Psoas muscle (tissue), 8 donors: Measurements from ENCODE around the gene MOB3A. TPM values are rescaled to one million over a fixed set of nuclear protein-coding genes. Genes with fewer than 3 reads are reported as not detected.
A peak's percentile ranks its signal among the peaks of the same experiment; 100 is the strongest.

Source experiments
- ATAC-seq, 4 donors: fragments of 200-7000 bp; cut with Tn5 transposase; one replicate each; pipeline ENCODE4 v1.9.1; 2020; ENCODE audit warnings: moderate library complexity in 3 of 4, mild to moderate bottlenecking in 2 of 4
- DNase-seq, 2 donors: peaks; one replicate each; pipeline ENCODE4 v3.0.0-alpha.2; 2020
- H3K27ac ChIP-seq: fragments of 200-600 bp; one replicate; pipeline ENCODE4 v1.8.0; 2022
- H3K27me3 ChIP-seq, 3 donors: fragments of 200-600 bp in 1 of 3; one replicate each; pipeline versions ENCODE4 v1.6.1 to v1.8.0; 2013 to 2022; ENCODE audit warnings: low read length in 2 of 3, mild to moderate bottlenecking in 2 of 3, moderate library complexity in 1 of 3; ENCODE audit not compliant: insufficient read depth in 3 of 3
- H3K36me3 ChIP-seq, 2 donors: fragments of 200-600 bp in 1 of 2; one replicate each; pipeline versions ENCODE4 v1.6.1 to v1.8.0; 2013 to 2022; ENCODE audit warnings: low read depth in 1 of 2, mild to moderate bottlenecking in 1 of 2, moderate library complexity in 1 of 2; ENCODE audit not compliant: insufficient read depth in 1 of 2
- H3K4me1 ChIP-seq: fragments of 200-600 bp; one replicate; pipeline ENCODE4 v1.8.0; 2022
- H3K4me3 ChIP-seq: fragments of 200-600 bp; one replicate; pipeline ENCODE4 v1.8.0; 2022; ENCODE audit warnings: mild to moderate bottlenecking
- H3K9me3 ChIP-seq: fragments of 200-600 bp; one replicate; pipeline ENCODE4 v1.8.0; 2022
- WGBS, 3 donors: extraction: QIAGEN DNeasy Blood & Tissue Kit; methylation state at CpG; one replicate each; pipeline versions ENCODE4 v1.1.6 to v1.1.7; 2013; 5-methylcytosine and 5-hydroxymethylcytosine counted together
- intact Hi-C, 2 donors: fragments of 100-400 bp; cut with DNase I; formaldehyde crosslinking; loops; one replicate each; pipeline versions ENCODE4 v1.11.0 to v1.14.2; 2022
- polyA plus RNA-seq, 3 donors: library from polyadenylated mRNA; stranded (reverse); fragments of 200-250 nt; gene quantifications; one replicate each; pipeline ENCODE4 v1.2.3, GENCODE V29; 2013
- total RNA-seq, 4 donors: library from RNA; stranded (reverse); fragmentation: NEBNext Ultra II Directional in 2 of 4; extraction: Animal tissue kit (Norgen Biotek cat#: 25700) in 2 of 4; gene quantifications; one replicate each; pipeline versions ENCODE4 v1.2.1 to v1.2.4, GENCODE V29; 2021 to 2023
- TF ChIP-seq, protein P1 (sequence below): fragments of 200-600 bp; IDR thresholded peaks from one replicate; pipeline ENCODE4 v1.8.0; 2022; ENCODE audit warnings: antibody characterized with exemption
- donor health status: healthy with polysubstance abuse.
- donor health status: DM: no; HTN: no; CAD: no; lungs with moderate emphysema.
- donor health status: Bipolar disorder and iron deficiency.
- donor health status: healthy.
- donor health status: DM: yes; HTN: yes; CAD: no.
- donor health status: DM: no; HTN: no; CAD: no.
- donor health status: DM: no; HTN: no; CAD: no.
- donor health status: DM: yes; HTN: yes; CAD: no.

MOB3A gene
- total and polyA plus RNA-seq, 7 donors: 8.3 to 19.8 (median 13.5) TPM

DNA sequence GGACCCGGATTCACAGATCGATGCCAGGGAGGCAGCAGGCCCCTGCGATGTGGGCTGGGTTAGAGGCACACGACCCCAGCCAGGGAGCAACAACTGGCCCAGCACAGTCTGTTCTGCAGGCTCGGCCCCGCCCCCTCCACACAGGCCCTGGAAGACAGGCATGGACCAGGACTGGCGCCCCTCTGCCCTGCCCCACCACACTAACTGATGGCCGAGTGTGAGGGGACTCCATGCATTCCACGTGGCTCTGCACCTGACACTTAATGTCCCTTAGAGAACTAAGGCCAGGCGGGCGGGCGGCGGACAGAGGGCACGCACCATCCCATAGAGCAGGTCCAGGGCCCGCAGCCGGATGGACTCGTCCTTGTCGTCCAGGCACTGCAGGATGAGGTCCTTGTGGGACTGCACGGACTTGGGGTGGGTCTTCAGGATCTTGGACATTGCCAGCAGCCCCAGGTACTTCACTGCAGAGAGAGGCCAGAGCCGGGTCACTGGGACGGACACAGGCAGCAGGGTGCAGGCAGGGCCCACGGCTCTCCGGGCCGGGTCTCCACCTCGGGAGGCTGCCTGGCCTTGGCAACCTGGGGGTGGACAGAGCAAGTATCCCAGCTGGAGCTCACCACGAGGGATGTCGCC, 25.4 kb upstream of the MOB3A start:
- ATAC-seq (peak in 2 of 4 donors; percentile 19 to 30), DNase-seq (no peak)
- Histone ChIP-seq H3K9me3 (no peaks in the 10 kb centered on the region), H3K27ac (no peak overlapping the region), H3K36me3 (peaks cover 15 to 99% of the 10 kb centered on the region in 2 donors), H3K27me3 (no peaks in the 10 kb centered on the region), H3K4me1 (no peaks in the 10 kb centered on the region), H3K4me3 (no peak overlapping the region)
- intact Hi-C loops: no loop called here
- WGBS, 3 donors: 86 to 92% (median 91%) methylated on average over 25 to 27 of the region's 27 CpGs
- TF ChIP-seq, protein P1, sequence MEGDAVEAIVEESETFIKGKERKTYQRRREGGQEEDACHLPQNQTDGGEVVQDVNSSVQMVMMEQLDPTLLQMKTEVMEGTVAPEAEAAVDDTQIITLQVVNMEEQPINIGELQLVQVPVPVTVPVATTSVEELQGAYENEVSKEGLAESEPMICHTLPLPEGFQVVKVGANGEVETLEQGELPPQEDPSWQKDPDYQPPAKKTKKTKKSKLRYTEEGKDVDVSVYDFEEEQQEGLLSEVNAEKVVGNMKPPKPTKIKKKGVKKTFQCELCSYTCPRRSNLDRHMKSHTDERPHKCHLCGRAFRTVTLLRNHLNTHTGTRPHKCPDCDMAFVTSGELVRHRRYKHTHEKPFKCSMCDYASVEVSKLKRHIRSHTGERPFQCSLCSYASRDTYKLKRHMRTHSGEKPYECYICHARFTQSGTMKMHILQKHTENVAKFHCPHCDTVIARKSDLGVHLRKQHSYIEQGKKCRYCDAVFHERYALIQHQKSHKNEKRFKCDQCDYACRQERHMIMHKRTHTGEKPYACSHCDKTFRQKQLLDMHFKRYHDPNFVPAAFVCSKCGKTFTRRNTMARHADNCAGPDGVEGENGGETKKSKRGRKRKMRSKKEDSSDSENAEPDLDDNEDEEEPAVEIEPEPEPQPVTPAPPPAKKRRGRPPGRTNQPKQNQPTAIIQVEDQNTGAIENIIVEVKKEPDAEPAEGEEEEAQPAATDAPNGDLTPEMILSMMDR: no peak

DNA sequence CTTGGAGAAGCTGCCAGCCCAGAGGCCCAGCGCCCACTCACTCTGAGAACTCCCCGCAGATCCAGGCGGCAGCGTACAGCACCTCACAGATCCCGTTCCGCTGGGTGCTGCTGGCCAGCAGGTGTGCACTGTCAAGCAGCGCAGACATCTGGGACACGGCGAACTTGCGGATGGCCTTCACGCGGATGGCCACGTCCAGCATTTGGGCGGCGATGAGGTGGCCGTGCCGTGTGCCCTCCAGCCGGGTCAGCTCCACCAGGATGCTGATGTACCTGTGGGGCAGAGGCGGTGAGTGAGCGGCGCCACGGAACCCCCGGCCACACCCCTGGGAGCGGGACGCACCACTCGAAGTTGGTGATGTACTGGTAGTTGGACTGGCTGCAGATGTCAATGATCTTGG, 24.7 kb upstream of the MOB3A start:
- no peak overlapping the region for H3K27ac ChIP-seq
- no peaks in the 10 kb centered on the region for H3K27me3 ChIP-seq
- TF ChIP-seq, protein P1: no peak
- WGBS, 3 donors: 93 to 96% (median 96%) methylated on average over 26 of the region's 26 CpGs
- DNase-seq: no peak
- intact Hi-C loops: no loop called here
- ATAC-seq: no peak
- no peak overlapping the region for H3K4me3 ChIP-seq
- H3K36me3 ChIP-seq: peaks cover 15 to 99% of the 10 kb centered on the region in 2 donors
- H3K4me1 ChIP-seq: no peaks in the 10 kb centered on the region
- no peaks in the 10 kb centered on the region for H3K9me3 ChIP-seq

DNA sequence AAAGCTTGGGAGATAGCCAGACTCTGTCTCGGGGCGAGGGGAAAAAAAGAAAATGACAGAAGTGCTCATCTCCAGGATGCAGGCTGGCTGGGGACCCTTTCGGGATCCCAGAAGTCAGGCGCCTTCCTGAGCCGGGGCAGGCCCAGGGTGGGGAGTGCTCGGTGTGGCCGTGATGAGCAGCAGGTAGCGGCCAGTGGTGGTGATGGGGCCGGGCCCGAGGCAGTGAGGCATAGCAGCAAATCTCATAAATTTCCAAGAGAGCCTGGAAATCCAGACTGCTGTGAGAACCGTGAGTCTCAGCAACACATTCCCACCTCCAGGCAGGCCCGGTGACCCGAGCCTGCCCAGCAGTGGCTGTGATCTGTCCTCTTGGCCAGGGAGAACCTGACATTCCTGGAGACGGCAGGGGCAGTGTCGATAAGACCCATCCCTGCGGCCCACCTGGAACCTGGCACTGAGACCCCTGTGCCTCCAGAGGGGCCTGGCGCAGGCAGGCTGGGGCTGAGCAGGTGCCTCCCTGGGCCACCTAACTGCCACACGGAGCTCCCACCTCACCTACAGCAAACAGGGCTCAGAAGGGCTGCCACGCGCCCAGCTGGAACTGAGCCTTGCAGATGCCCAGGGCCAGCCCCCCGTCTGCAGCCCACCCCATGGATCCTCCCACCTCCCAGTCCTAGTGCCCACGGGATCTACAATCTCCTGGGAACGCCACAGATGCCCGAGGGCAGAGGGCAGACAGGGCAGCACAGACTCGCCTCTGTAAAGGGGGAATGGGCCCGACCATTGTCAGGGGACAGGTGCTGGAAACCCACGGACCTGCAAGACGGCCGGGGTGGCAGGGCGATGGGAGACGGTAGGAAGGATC, 24.0 kb upstream of the MOB3A start:
- H3K4me1 ChIP-seq: no peaks in the 10 kb centered on the region
- TF ChIP-seq, protein P1: no peak
- intact Hi-C loops: no loop called here
- H3K4me3 ChIP-seq: no peak overlapping the region
- WGBS, 3 donors: 84 to 90% (median 86%) methylated on average over 30 to 31 of the region's 31 CpGs
- DNase-seq (no peak), ATAC-seq (no peak)
- no peaks in the 10 kb centered on the region for H3K9me3 ChIP-seq
- H3K27me3 ChIP-seq: no peaks in the 10 kb centered on the region
- H3K36me3 ChIP-seq: peaks cover 15 to 99% of the 10 kb centered on the region in 2 donors
- no peak overlapping the region for H3K27ac ChIP-seq

DNA sequence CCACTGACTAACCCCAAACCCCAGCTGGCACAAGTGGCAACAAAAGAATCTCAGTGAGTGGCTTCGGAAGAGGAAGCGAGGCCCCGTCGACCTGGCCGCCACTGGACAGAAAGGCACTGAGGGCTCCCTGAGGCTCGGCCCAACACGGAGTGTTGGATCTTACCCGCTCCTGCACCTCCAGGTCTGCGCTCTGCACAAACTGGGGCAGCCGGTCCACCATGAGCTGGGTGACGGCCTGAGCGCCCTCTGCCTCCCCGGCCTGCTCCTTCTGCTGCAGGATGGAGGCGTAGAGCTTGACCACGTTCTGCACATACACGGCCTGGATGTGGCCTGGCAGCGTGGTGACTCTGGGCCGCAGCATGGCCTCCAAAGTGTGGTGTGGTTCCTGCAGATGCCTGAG, 22.3 kb upstream of the MOB3A start:
- H3K27ac ChIP-seq: no peak overlapping the region
- H3K36me3 ChIP-seq: peaks cover 17 to 100% of the 10 kb centered on the region in 2 donors
- no peak overlapping the region for H3K4me3 ChIP-seq
- H3K9me3 ChIP-seq: no peaks in the 10 kb centered on the region
- intact Hi-C loops: no loop called here
- ATAC-seq: no peak
- DNase-seq: no peak
- WGBS, 3 donors: 90 to 94% (median 92%) methylated on average over 18 of the region's 18 CpGs
- TF ChIP-seq, protein P1: no peak
- H3K4me1 ChIP-seq: no peaks in the 10 kb centered on the region
- H3K27me3 ChIP-seq: no peaks in the 10 kb centered on the region
